HL-60 (cell line): ENCODE results near the gene SATB2.

ENCODE experiments used
- TF ChIP-seq, protein P1 (sequence below): IDR thresholded peaks from one replicate; pipeline ENCODE4 v1.5.1; 2011; ENCODE audit warnings: low read length, control low read depth, inconsistent platforms; ENCODE audit not compliant: insufficient read depth
- TF ChIP-seq, protein P2 (sequence below): IDR thresholded peaks from 2 replicates; pipeline ENCODE4 v1.6.1; 2012; ENCODE audit warnings: low read depth; ENCODE audit not compliant: insufficient replicate concordance

DNA sequence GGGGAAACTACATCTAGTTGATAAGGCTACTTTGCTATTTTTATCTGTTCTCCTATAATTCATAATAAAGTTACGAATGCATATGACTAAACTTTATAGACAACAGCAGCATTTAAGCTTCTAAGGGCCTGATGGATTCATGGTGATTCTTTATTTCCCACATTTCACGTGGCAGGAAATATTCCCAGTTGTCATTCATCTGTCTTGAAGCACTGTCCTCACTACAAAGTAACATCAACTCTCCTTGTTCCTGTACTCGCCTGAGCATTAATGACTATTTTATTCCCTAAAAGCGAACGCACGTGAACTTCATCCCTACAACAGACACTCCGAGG is 2.6 kb downstream of the SATB2 start:
- TF ChIP-seq, protein P1, sequence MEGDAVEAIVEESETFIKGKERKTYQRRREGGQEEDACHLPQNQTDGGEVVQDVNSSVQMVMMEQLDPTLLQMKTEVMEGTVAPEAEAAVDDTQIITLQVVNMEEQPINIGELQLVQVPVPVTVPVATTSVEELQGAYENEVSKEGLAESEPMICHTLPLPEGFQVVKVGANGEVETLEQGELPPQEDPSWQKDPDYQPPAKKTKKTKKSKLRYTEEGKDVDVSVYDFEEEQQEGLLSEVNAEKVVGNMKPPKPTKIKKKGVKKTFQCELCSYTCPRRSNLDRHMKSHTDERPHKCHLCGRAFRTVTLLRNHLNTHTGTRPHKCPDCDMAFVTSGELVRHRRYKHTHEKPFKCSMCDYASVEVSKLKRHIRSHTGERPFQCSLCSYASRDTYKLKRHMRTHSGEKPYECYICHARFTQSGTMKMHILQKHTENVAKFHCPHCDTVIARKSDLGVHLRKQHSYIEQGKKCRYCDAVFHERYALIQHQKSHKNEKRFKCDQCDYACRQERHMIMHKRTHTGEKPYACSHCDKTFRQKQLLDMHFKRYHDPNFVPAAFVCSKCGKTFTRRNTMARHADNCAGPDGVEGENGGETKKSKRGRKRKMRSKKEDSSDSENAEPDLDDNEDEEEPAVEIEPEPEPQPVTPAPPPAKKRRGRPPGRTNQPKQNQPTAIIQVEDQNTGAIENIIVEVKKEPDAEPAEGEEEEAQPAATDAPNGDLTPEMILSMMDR: no peak
- TF ChIP-seq, protein P2, sequence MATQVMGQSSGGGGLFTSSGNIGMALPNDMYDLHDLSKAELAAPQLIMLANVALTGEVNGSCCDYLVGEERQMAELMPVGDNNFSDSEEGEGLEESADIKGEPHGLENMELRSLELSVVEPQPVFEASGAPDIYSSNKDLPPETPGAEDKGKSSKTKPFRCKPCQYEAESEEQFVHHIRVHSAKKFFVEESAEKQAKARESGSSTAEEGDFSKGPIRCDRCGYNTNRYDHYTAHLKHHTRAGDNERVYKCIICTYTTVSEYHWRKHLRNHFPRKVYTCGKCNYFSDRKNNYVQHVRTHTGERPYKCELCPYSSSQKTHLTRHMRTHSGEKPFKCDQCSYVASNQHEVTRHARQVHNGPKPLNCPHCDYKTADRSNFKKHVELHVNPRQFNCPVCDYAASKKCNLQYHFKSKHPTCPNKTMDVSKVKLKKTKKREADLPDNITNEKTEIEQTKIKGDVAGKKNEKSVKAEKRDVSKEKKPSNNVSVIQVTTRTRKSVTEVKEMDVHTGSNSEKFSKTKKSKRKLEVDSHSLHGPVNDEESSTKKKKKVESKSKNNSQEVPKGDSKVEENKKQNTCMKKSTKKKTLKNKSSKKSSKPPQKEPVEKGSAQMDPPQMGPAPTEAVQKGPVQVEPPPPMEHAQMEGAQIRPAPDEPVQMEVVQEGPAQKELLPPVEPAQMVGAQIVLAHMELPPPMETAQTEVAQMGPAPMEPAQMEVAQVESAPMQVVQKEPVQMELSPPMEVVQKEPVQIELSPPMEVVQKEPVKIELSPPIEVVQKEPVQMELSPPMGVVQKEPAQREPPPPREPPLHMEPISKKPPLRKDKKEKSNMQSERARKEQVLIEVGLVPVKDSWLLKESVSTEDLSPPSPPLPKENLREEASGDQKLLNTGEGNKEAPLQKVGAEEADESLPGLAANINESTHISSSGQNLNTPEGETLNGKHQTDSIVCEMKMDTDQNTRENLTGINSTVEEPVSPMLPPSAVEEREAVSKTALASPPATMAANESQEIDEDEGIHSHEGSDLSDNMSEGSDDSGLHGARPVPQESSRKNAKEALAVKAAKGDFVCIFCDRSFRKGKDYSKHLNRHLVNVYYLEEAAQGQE: no peak
